Ovary (tissue), 3 donors: ENCODE results near the gene SZT2.

Experiments used
- CTCF ChIP-seq, 3 donors: fragments of 450-650 bp in 2 of 3; fragments of 200-600 bp in 1 of 3; IDR thresholded peaks; one replicate each; pipeline versions ENCODE4 v1.5.1 to v1.8.0; 2016 to 2022; ENCODE audit warnings: antibody characterized with exemption in 3 of 3, mild to moderate bottlenecking in 1 of 3
- POLR2A ChIP-seq: fragments of 450-650 bp; IDR thresholded peaks from one replicate; pipeline ENCODE4 v1.6.1; 2017; ENCODE audit warnings: antibody characterized with exemption, mild to moderate bottlenecking, moderate library complexity
- donor health status: DM: no; HTN: no; CAD: no.

- no peak for TF ChIP-seq CTCF (IDR thresholded peaks at IDR 0.05)
- no peak for TF ChIP-seq POLR2A
Measured at GRCh38 chr1:43484367-43484766, 94.7 kb downstream of the SZT2 start.
